HG03159 (cell line): ENCODE measurements around the gene RPL7L1.
"Not testable (repeated sequence)": the region's sequence is repeated elsewhere in the genome, so short reads cannot be mapped to it uniquely, and the experiment has no call there.

Experiments used
- ATAC-seq: cut with Tn5 transposase; IDR thresholded peaks from one replicate; pipeline ENCODE4 v1.9.1; 2021; ENCODE audit warnings: mild to moderate bottlenecking, moderate library complexity; ENCODE audit not compliant: unreplicated experiment

The RPL7L1 gene

DNA sequence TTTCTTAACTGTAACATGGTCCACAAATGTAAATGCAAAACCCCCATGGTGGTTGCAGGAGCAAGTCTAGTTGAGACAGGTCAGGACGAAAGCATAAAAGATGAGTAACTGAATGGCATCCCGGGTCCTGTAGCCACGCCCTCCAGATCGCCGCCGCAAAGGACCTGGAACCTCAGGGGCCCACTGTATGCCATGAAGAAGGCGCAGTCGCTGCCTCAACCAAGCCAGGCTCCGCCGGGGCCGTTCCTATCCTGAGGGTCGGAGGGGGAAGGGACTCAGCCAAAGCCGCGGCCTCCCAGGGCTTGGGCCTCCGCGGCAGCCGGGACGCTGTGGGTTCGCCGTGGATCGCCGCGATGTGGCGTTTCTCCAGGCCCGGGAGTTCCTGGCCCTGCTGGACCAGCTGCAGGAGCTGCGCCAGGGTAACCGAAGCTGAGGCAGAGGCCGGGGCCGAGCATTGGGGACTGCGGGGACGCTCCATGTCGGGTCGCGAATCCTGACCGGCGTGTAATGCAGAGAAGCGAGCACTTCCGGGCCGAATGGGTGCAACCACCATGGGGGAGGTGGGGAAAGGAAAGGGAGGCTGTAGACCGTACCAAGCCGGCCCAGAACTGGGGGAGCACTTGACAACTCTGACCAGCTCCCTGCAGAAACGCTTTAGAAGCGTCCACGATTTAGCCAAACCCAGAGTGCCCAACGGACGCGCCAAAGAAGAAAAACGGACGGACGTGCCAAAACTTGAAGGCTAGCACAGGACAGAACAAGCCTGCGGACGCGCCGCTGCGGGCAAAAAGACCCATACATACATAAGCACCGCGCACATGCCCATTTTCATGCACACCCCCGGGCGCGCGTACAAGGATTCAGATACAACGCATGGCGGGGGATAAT lies 11.1 kb downstream of the RPL7L1 start:
- ATAC-seq: peak; percentile 89

DNA sequence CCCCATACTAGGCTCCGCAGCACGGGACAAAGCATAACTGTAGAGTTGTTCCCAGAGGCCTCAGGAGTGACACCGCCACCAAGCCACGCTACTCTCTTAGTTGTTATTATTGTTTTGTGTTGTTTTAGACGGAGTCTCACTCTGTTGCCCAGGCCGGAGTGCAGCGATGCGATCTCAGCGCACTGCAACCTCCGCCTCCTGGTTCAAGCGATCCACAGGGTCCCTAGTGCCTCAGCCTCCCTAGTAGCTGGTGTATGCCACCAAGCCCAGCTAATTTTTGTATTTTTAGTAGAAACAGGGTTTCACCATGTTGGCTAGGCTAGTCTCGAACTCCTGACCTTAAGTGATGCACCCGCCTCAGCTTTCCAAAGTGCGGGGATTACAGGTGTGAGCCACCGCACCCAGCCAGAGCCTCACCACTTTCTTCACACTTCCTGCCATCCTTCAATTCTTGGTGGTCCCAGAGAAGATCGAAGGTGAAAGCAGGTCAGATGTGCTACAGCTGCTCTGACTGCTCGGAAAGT lies 11.8 kb downstream of the RPL7L1 start:
- no peak for ATAC-seq

DNA sequence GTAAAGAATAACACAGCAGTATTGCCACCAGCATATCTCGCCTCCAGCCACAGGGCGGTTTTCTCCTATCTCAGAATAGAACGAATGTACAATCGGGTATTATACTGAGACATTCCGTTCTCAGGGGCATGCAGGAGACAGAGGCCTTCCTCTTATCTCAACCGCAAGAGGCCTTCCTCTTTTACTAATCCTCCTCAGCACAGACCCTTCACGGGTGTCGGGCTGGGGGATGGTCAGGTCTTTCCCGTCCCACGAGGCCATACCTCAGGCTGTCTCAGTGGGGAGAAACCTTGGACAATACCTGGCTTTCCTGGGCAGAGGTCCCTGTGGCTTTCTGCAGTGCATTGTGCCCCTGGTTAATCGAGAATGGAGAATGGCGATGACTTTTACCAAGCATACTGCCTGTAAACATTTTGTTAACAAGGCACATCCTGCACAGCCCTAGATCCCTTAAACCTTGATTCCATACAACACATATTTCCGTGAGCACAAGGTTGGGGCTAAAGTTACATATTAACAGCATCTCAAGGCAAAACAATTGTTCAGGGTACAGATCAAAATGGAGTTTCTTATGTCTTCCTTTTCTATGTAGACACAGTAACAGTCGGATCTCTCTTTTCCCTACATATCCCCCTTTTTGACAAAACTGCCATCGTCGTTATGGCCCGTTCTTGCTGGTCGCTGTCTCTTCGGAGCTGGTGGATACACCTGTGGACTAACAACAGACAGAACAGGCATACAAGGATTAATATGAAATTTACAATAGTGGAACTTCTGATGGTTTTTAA lies 14.8 kb downstream of the RPL7L1 start:
- ATAC-seq: not testable (repeated sequence)

DNA sequence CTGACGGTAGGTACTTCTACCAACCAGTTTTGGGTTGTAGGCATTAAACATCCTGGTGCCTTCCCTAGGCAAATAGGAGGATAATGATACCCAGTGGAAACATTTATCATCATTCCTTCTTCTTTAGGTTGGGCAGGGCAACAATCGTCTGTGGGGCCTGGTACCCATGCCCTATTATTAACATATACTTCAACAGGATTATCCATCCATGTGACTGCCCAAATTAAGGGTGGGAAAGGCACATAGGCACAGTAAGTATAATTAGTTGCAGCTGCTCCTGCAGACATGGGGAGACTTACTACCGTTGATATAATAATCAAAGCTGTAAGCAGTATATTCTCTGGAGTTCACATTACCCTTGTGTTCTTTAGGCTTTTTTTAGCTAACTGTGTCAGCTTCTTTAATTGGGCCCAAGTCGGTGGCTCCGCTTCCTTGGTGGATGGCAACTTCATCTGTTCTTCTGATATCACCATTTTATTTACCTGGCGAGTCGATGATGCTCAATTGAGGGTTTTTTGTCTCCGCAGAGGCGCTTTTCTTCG lies 16.8 kb downstream of the RPL7L1 start:
- no peak for ATAC-seq

DNA sequence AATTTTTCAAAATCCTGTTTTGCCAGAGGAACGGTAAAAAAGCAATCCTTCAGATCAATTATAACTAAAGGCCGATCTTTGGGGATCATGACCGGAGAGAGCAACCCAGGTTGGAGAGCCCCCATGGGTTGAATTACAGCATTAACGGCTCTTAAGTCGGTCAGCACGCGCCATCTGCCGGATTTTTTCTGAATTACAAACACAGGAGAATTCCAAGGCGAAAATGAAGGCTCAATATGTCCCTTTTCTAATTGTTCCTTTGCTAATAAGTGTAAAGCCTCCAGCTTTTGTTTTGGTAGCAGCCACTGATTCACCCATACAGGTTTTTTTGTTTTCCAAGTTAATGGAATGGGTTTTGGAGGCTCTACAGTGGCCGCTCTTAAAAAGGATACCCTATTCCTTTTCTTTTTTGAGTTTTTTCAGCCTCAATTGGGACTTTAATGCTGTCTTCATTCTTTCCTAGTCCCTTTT lies 19.5 kb downstream of the RPL7L1 start:
- no peak for ATAC-seq

DNA sequence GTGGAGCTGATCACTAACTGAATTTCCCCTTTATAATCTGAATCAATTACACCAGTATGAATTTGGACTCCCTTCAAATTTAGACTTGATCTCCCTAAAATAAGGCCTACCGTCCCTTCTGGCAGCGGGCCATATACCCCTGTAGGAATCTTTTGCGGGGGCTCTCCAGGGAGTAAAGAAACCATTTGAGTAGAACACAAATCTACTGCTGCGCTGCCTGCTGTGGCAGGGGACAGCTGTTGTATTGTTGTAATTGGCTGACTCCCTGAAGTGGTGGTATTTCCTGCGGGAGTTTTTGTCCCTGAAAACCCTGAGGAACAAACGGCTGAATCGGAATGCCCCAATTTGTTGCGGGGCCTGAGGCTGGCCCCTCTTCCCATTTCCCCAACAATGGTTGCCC lies 20.5 kb downstream of the RPL7L1 start:
- ATAC-seq: no peak

DNA sequence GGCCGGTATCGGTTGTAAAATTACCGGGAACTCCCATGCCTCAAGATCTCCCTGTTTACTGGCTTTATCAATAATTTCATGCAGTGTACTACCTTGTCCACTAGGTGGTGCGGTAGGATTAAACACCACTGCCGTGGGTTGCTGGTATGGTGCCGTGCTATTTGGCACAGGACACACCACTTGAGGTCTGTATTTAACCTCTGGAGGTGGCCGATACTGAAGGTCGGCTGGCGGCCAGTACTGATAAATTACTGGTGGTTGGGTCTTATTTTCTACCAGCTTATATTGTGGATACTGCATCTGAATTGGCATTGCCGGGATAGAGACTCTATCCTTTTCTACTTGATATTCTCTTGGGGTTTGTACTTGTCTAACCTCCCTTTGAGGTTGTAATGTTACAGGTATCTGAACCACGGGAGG lies 22.1 kb downstream of the RPL7L1 start:
- no peak for ATAC-seq

DNA sequence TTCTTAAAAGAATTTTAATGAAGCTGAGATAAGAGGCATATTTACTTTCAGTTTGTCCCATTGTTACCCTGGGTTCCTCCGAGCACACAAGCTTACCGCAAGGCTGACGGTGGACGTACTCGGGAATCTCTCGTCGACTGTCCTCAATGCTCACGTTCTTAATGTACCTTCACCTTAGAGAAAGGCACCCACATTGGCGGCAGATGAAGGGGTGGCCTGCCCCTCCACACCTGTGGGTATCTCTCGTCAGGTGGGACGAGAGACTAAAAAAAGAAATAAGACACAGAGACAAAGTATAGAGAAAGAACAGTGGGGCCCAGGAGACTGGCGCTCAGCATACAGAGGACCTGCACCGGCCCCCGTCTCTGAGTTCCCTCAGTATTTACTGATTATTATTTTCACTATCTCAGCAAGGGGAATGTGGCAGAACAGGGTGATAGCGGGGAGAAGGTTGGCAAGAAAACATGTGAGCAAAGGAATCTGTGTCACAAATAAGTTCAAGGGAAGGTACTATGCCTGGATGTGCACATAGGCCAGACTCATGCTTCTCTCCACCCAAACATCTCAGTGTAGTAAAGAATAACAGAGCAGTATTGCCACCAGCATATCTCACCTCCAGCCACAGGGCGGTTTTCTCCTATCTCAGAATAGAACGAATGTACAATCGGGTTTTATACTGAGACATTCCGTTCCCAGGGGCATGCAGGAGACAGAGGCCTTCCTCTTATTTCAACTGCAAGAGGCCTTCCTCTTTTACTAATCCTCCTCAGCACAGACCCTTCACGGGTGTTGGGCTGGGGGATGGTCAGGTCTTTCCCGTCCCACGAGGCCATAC lies 23.2 kb downstream of the RPL7L1 start:
- ATAC-seq: not testable (repeated sequence)

DNA sequence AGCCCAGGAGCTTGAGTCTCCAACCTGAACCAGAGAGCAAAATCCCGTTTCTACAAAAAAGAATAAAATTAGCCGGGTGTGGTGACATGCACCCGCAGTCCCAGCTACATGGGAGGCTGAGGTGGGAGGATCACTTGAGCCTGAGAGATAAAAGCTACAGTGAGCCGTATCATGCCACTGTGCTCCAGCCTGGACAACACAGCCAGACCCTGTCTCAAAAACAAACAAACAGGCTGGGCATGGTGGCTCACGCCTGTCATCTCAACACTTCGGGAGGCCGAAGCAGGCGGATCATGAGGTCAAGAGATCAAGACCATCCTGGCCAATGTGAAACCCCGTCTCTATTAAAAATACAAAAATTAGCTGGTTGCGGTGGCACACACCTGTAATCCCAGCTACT lies 25.1 kb downstream of the RPL7L1 start:
- no peak for ATAC-seq

DNA sequence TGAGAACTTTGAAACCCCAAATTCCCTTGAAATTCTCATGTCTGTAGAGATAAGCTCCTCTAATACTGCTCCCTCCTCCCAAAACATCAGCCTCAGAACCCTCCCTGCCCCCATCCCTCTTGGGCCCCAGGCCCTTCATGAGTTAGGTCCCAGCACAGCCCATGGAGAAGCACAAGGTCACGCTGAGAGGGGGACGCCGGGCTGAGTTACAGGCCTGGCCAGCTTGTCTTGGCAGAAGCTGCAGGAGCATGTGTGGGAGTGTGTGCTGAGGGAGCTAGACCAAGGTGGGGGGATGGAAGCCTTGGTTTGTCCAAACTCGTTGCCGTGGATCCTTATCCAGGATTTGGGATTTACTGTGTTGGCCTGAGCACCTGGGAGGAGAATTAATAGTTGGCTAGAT lies 27.9 kb downstream of the RPL7L1 start:
- no peak for ATAC-seq

DNA sequence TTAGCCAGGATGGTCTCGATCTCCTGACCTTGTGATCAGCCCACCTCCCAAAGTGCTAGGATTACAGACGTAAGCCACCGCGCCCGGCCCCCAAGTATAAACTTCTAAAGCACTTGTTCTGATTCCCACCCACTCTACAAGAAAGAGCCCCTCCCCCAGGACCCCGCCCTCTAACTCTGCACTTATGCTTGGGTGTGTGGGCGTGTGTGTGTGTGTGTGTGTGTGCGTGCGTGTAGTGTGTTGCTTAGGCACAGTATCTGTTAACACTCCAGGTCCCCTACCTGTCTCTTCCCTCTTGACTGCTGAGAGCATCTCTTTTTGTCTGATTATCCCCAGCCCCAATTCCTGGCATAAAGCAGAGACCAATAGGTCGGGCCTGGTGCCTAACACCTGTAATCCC lies 30.4 kb downstream of the RPL7L1 start:
- ATAC-seq: no peak

DNA sequence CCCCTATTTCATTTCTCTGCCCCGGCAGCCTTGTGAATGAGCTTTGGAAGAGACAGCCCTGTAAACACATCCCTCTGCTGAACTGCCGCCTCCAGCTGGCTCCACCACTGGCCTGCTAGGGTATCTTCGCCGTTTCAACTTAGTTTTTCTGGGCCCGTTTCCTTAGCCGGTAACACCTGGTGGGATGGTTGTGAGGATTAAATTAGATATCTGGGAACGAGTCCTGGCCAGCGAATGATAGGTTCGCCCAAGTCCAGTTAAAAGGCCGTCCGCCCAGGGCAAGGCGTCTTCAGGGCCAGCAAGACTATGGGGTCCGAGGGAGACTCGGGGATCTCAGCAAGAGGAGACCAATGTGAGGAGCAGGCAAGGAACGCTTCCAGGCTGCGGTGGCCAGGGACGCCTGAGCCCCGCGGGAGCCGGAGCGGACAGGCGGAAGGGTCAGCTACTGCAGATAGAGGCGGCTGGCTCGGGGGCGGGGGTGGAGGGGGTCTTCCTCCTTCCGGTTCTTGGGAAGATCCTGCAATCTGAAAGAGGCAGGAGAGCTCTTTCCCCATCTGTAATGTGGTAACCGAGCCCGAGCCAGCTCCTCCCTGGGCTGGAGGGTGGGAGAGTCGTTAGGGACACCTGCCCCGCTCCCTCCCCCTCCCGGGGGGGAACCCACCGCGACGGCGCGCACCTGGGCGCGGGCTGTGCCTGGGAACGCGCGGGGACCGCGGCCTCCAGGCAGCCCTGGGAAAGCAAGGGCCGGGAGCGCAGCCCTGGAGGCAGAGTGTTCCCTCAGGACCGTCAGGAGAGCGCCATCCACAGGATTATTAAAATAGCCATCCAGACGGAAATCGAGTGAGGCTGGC lies 32.0 kb downstream of the RPL7L1 start:
- ATAC-seq: no peak

DNA sequence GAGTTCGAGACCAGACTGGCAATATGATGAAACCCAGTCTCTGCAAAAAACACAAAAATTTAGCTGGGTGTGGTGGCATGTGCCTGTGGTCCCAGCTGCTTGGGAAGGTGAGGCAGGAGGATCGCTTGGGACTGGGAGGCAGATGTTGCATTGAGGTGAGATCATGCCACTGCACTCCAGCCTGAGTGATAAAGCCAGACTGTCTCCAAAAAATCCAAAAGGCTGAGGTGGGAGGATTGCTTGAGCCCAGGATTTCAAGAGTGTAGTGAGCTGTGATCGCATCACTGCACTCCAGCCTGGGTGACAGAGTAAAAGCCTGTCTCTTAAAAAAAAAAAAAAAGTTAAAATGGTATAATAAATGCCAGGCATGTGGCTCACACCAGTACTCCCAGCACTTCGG lies 35.1 kb downstream of the RPL7L1 start:
- ATAC-seq: no peak

DNA sequence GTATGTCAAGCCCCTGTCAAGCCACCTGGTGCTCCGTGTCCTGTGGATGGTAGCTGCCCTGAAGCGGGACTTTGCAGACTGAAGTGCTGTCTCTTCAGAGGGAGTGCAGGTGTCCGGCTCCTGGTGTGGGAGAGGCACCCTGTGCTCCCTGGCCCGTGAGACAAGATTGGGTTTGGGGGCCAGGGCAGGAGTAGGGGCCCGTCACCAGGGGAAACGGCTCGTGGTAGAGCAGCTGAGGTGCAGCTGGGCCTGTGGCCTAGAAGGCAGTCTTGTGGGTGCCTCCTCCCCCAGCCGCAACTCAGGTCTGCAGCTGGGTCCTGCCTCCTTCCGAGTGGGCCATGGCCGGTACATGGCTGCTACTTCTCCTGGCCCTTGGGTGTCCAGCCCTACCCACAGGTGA lies 36.3 kb downstream of the RPL7L1 start, which contains the start of gene PTCRA:
PTCRA (plus strand) TSS at position 322 of the 400 bp plus-strand sequence; CDS start at position 339, 17 bp downstream.
- ATAC-seq: no peak

DNA sequence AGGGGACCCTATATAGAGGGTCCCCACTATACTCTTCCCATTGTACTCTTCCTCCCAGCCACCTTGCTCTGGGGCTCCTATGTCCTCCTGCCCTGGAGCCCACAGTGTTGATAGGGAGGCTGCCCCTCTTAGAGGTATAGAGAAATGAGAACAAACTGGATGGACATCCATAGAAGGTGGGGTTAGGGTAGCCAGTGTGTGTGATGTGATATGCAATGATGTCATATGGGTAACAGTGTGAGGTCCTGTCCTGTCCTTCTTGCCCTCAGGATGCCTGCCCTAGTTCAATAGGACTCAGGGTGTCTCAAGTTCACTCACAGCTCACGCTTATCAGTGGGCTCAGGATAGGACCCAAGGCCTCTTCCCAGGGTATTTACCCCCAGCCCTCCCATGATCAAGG lies 36.9 kb downstream of the RPL7L1 start:
- ATAC-seq: no peak

DNA sequence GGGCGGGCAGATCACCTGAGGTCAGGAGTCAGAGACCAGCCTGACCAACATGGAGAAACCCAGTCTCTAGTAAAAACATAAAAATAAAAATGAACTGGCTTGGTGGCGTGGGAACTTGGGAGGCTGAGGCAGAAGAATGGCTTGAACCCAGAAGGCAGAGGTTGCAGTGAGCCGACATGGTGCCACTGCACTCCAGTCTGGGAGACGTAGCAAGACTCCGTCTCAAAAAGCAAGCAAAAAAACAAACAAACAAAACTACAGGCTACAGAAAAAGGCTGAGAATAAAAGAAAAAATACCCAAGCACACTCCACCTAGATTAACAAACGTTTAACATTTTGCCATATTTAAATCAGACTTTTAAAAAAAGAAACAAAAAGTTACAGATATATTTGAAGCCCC lies 42.4 kb downstream of the RPL7L1 start:
- ATAC-seq: no peak

DNA sequence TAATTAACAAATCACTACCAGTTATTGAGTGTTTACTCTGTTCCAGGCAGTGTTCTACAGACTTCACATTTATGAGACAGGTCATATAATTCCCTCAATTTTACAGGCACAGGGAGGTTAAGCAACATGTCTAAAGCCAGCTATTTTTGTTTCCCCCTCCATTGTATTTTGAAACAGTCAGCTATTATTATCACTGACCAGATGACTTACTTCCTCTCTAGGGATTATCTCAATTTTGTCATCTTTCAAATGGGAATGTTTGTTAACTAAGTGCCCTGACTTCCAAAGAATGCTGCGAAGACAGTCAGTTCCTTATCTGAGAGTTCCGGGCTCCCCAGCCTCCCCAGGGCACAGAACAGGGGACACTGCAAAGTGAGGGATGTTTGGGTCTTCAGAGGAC lies 44.2 kb downstream of the RPL7L1 start:
- no peak for ATAC-seq

DNA sequence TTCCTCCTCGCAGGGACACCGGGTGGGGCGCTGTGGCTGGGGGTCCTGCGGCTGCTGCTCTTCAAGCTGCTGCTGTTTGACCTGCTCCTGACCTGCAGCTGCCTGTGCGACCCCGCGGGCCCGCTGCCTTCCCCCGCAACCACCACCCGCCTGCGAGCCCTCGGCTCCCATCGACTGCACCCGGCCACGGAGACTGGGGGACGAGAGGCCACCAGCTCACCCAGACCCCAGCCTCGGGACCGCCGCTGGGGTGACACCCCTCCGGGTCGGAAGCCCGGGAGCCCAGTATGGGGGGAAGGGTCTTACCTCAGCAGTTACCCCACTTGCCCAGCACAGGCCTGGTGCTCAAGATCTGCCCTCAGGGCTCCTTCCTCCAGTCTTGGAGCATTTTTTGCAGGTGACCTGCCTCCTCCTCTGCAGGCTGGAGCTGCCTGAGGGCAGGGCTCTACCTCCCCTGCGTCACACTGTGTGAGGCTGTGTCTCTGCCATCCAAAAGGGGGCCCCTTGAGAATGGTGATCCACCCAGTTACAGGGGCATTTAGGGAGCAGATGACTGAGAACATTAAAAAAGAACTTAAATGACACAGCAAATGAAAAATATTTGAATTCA lies 45.9 kb downstream of the RPL7L1 start:
- no peak for ATAC-seq
